Stimulated activated CD8-positive, alpha-beta memory T cell treated with anti-CD3 and anti-CD28 coated beads, Interleukin-4, amount 100 ng/mL, for 48 hours (primary cell): ENCODE data around the gene BIK.
"Not testable (repeated sequence)": the region's sequence is repeated elsewhere in the genome, so short reads cannot be mapped to it uniquely, and the experiment has no call there.

ENCODE experiments used
- DNase-seq: peaks from one replicate; pipeline ENCODE4 v3.0.0-alpha.2; 2020

BIK gene

GRCh38 chr22:43110444-43110926, at the start of gene BIK:
TSS of gene BIK (plus strand) at chr22:43110750. CDS start at chr22:43124023, 13,273 bp downstream.
- DNase-seq, result peak; percentile 59

GRCh38 chr22:43066134-43066533, 44.4 kb upstream of the BIK start:
- no peak for DNase-seq

GRCh38 chr22:43066844-43067385, 43.6 kb upstream of the BIK start:
- no peak for DNase-seq

- no peak for DNase-seq
Measured at GRCh38 chr22:43077121-43077877, 33.3 kb upstream of the BIK start.

GRCh38 chr22:43078522-43078921, 32.0 kb upstream of the BIK start:
- DNase-seq, result no peak

- no peak for DNase-seq
Measured at GRCh38 chr22:43079742-43080141, 30.8 kb upstream of the BIK start.

- DNase-seq, result no peak
Measured at GRCh38 chr22:43080616-43081015, 29.9 kb upstream of the BIK start.

GRCh38 chr22:43081968-43082367, 28.6 kb upstream of the BIK start:
- DNase-seq, result no peak

- DNase-seq, result peak; percentile 33
Measured at GRCh38 chr22:43085658-43086606, 24.6 kb upstream of the BIK start.

GRCh38 chr22:43088627-43088983, 21.9 kb upstream of the BIK start:
- DNase-seq, result peak; percentile 40

GRCh38 chr22:43088984-43089717, 21.4 kb upstream of the BIK start, which contains the start of gene TTLL1:
TSS of gene TTLL1 (minus strand) at chr22:43089391. CDS start at chr22:43075586, 13,805 bp downstream.
- DNase-seq, result peak; percentile 94

GRCh38 chr22:43090130-43090789, 20.3 kb upstream of the BIK start:
- DNase-seq, result peak; percentile 67

GRCh38 chr22:43092085-43092484, 18.5 kb upstream of the BIK start:
- DNase-seq, result no peak

GRCh38 chr22:43094085-43094484, 16.5 kb upstream of the BIK start:
- no peak for DNase-seq

GRCh38 chr22:43094551-43094950, 16.0 kb upstream of the BIK start:
- no peak for DNase-seq

- no peak for DNase-seq
Measured at GRCh38 chr22:43096420-43096819, 14.1 kb upstream of the BIK start.

GRCh38 chr22:43098356-43098755, 12.2 kb upstream of the BIK start:
- no peak for DNase-seq

GRCh38 chr22:43099095-43099494, 11.5 kb upstream of the BIK start:
- no peak for DNase-seq

GRCh38 chr22:43100225-43100624, 10.3 kb upstream of the BIK start:
- DNase-seq, result no peak

- DNase-seq, result no peak
Measured at GRCh38 chr22:43101306-43101705, 9.2 kb upstream of the BIK start.

GRCh38 chr22:43104056-43104625, 6.4 kb upstream of the BIK start:
- DNase-seq, result peak; percentile 39

- DNase-seq, result not testable (repeated sequence)
Measured at GRCh38 chr22:43104950-43105349, 5.6 kb upstream of the BIK start.
